GM12891 (cell line): ENCODE data around the gene ZSCAN22.

Experiments
- POLR2A ChIP-seq: IDR thresholded peaks from 2 replicates; pipeline ENCODE4 v1.6.1; 2011; ENCODE audit warnings: low read depth, low read length, control low read depth
- POLR2AphosphoS5 ChIP-seq: IDR thresholded peaks from 2 replicates; pipeline ENCODE4 v1.6.1; 2011; ENCODE audit warnings: low read depth, low read length, control low read depth
- TAF1 ChIP-seq: IDR thresholded peaks from 2 replicates; pipeline ENCODE4 v1.6.1; 2011; ENCODE audit warnings: low read depth, low read length, control low read depth

DNA sequence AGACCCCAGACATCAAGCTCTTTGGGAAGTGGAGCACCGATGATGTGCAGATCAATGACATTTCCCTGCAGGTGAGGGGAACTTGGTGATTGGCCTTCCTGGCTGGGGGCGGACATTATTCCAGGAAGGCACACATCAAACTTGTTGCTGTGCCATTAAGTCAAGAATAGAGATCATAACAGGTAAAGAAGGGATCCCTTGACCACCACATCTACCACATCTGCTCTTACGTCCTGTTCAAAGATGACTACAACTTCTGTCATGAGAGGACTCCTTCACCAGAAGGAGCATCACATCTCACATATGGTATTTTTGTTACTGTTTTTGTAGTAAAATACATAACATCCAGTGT, 61.4 kb downstream of the ZSCAN22 start:
- TF ChIP-seq POLR2A (no peak), TAF1 (no peak), POLR2AphosphoS5 (no peak)
